ENCODE results near the gene SPHKAP. TPM values are rescaled to one million over a fixed set of nuclear protein-coding genes. Genes with fewer than 3 reads are reported as not detected.
"Not testable (repeated sequence)": the region's sequence is repeated elsewhere in the genome, so short reads cannot be mapped to it uniquely, and the experiment has no call there.

Gene SPHKAP
- total RNA-seq, 1 donor from 2014 or later: not detected

DNA sequence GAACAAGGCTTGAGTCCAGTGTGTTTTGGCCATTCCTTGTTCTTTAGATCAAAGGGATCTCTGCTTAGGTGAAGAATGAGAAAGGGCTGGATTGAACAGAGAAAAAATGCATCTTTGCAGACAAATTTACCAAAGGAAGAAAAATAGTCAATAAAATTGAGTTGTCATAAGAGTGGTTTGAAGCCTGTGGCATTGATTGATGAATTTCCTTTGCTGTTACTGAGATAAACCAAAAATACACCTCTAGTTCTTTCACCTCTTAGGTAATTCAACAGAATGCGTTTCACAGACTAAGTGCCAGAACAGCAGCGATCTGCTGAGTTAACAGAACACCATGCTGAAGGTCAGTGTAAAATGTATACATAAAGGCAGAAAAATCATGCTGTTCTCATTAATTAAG lies 96.8 kb downstream of the SPHKAP start:
- DNase-seq (ENCODE audit: low read depth) (no peak), FAIRE-seq (no peak)
- Histone ChIP-seq H3K27me3 (ENCODE audit: control insufficient read depth, insufficient read depth, low read length) (no peaks in the 10 kb centered on the region), H3K36me3 (ENCODE audit: control insufficient read depth, insufficient read depth, low read length) (no peaks in the 10 kb centered on the region), H3K4me3 (ENCODE audit: low read depth, low read length) (no peak overlapping the region)
- TF ChIP-seq, protein P1, sequence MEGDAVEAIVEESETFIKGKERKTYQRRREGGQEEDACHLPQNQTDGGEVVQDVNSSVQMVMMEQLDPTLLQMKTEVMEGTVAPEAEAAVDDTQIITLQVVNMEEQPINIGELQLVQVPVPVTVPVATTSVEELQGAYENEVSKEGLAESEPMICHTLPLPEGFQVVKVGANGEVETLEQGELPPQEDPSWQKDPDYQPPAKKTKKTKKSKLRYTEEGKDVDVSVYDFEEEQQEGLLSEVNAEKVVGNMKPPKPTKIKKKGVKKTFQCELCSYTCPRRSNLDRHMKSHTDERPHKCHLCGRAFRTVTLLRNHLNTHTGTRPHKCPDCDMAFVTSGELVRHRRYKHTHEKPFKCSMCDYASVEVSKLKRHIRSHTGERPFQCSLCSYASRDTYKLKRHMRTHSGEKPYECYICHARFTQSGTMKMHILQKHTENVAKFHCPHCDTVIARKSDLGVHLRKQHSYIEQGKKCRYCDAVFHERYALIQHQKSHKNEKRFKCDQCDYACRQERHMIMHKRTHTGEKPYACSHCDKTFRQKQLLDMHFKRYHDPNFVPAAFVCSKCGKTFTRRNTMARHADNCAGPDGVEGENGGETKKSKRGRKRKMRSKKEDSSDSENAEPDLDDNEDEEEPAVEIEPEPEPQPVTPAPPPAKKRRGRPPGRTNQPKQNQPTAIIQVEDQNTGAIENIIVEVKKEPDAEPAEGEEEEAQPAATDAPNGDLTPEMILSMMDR (IDR thresholded peaks at IDR 0.05; ENCODE audit: insufficient read depth, low read length, severe bottlenecking): no peak

DNA sequence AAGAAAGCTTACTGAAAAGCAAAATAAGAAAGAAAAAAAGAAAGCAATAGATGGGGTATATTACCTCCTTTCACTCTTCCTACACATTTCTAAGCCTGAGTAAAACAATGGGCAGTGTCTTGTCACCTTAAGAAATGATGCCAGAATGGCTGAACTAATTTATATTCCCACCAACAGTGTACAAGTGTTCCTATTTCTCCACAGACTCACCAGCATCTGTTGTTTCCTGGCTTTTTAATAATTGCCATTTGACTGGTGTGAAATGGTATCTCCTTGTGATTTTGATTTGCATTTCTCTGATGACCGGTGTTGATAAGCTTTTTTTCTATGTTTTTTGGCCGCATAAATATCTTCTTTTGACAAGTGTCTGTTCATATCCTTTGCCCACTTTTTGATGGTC lies 98.4 kb downstream of the SPHKAP start:
- Histone ChIP-seq H3K27me3 (ENCODE audit: control insufficient read depth, insufficient read depth, low read length) (no peaks in the 10 kb centered on the region), H3K4me3 (ENCODE audit: low read depth, low read length) (no peak overlapping the region), H3K36me3 (ENCODE audit: control insufficient read depth, insufficient read depth, low read length) (no peaks in the 10 kb centered on the region)
- FAIRE-seq (no peak), DNase-seq (ENCODE audit: low read depth) (no peak)
- TF ChIP-seq, protein P1 (IDR thresholded peaks at IDR 0.05; ENCODE audit: insufficient read depth, low read length, severe bottlenecking): no peak

DNA sequence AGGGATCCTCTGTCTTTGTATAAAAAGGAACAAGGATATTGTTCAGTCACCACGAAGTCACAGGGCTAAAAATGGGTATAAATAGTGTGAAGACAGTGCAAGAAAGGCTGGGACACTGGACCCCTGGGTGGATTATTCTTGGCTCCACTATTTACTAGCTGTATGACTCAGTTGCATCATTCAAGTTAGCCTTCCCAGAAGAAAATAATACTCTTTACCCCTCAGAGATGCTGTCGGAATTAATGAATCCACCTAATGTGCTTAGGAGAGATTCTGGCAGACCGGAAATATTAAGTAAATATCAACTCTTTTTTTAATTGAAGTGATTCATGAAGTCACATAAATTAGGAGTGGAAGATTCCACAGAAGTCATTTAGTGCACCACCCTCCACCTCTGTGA lies 98.9 kb downstream of the SPHKAP start:
- DNase-seq (ENCODE audit: low read depth): no peak
- TF ChIP-seq, protein P1 (IDR thresholded peaks at IDR 0.05; ENCODE audit: insufficient read depth, low read length, severe bottlenecking): no peak
- no peak for FAIRE-seq
- Histone ChIP-seq H3K4me3 (ENCODE audit: low read depth, low read length) (no peak overlapping the region), H3K27me3 (ENCODE audit: control insufficient read depth, insufficient read depth, low read length) (no peaks in the 10 kb centered on the region), H3K36me3 (ENCODE audit: control insufficient read depth, insufficient read depth, low read length) (no peaks in the 10 kb centered on the region)

DNA sequence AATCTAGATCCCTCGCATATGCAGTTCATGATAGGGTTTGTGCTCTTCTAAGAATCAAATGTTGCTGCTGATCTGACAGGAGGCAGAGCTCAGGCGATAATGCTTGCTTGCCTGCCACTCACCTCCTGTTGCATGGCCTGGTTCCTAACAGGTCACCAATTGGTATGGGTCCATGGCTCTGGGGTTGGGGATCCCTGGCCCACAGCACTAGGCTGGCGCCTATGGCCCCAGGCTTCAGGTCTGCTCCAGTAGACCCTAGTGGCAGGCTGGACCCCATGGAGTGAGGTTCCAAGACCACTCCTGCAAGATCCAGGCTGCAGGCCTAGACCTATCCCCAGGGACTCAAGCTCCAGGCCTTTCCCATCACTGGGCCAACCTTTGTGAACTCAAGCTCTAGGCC lies 102.3 kb downstream of the SPHKAP start:
- FAIRE-seq (no peak), DNase-seq (ENCODE audit: low read depth) (no peak)
- no peak overlapping the region for H3K4me3 ChIP-seq (ENCODE audit: low read depth, low read length)
- TF ChIP-seq, protein P1 (IDR thresholded peaks at IDR 0.05; ENCODE audit: insufficient read depth, low read length, severe bottlenecking): no peak
- no peaks in the 10 kb centered on the region for H3K27me3 ChIP-seq (ENCODE audit: control insufficient read depth, insufficient read depth, low read length)
- no peaks in the 10 kb centered on the region for H3K36me3 ChIP-seq (ENCODE audit: control insufficient read depth, insufficient read depth, low read length)

DNA sequence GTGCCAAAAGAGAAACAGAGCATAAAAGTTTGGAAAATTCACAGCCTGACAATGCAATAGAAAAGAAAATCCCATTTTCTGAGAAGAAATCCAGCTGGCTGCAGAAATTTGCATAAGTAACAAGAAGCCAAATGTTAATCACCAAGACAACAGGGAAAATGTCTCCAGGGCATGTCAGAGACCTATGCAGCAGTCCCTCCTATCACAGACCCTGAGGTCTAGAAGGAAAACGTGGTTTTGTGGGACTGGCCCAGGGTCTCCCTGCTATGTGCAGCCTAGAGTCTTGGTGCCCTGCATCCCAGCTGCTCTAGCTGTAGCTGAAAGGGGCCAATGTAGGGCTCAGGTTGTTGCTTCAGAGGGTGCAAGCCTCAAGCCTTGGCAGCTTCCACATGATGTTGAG lies 104.8 kb downstream of the SPHKAP start:
- not testable (repeated sequence) for H3K36me3 ChIP-seq (ENCODE audit: control insufficient read depth, insufficient read depth, low read length); FAIRE-seq; H3K4me3 ChIP-seq (ENCODE audit: low read depth, low read length); DNase-seq (ENCODE audit: low read depth); H3K27me3 ChIP-seq (ENCODE audit: control insufficient read depth, insufficient read depth, low read length)

DNA sequence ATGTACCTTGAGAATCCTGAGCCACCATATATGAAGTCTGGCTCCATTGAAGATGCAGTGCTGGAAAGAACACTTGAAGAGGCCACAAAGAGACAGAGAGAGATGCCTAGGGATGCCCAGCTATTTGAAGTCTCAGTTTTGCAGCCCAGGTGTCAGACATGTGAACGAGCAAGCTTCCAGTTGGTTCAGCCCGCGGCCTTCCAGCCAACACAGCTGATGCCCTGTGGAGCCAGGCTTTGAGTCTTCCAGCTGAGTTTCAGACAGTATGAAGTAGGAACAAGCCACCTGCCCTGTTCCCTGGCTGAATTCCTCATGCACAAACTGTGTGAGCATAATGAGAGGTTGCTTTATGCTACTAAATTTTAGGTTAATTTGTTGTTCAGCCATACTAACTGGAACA lies 108.8 kb downstream of the SPHKAP start:
- Histone ChIP-seq H3K4me3 (ENCODE audit: low read depth, low read length) (no peak overlapping the region), H3K36me3 (ENCODE audit: control insufficient read depth, insufficient read depth, low read length) (no peaks in the 10 kb centered on the region), H3K27me3 (ENCODE audit: control insufficient read depth, insufficient read depth, low read length) (no peaks in the 10 kb centered on the region)
- DNase-seq (ENCODE audit: low read depth) (no peak), FAIRE-seq (no peak)
- TF ChIP-seq, protein P1 (IDR thresholded peaks at IDR 0.05; ENCODE audit: insufficient read depth, low read length, severe bottlenecking): no peak
